GM12878 (cell line): Measurements from ENCODE around the gene DHRS1. TPM values are rescaled to one million over a fixed set of nuclear protein-coding genes. Genes with fewer than 3 reads are reported as not detected.

Experiments used
- ATAC-seq: fragments of 200-7000 bp; cut with Tn5 transposase; 3 replicates; pipeline ENCODE4 v1.9.1; 2020; ENCODE audit warnings: mild to moderate bottlenecking, moderate library complexity
- BruUV-seq: library from RNA; stranded (reverse); fragments of 400-500 nt; replicated peaks from 2 replicates; lab custom pipeline; 2021; lab: Mats Ljungman, UMichigan
- CTCF ChIA-PET: fragments of 300-600 bp; sonication (Branson Sonifier 250); formaldehyde crosslinking; extraction: SDS; loops from one replicate; lab custom pipeline; 2021; ENCODE audit warnings: inconsistent platforms; lab: Yijun Ruan, JAX
- POLR2A ChIA-PET: fragments of 350-600 bp; formaldehyde crosslinking; extraction: SDS; loops from one replicate; lab custom pipeline; 2021; ENCODE audit warnings: inconsistent platforms; lab: Charles Lee
- RAD21 ChIA-PET: fragments of 300-600 bp; sonication (Branson Sonifier 250); formaldehyde crosslinking; loops from one replicate; lab custom pipeline; 2023; ENCODE audit warnings: antibody characterized with exemption; ENCODE audit not compliant: unreplicated experiment; lab: Charles Lee
- SMC1A ChIA-PET: fragments of 300-600 bp; sonication (Branson Sonifier 250); formaldehyde crosslinking; loops from one replicate; lab custom pipeline; 2023; ENCODE audit not compliant: unreplicated experiment, uncharacterized antibody; lab: Charles Lee
- DNase-seq: peaks from one replicate; pipeline ENCODE4 v3.0.0-alpha.2; 2011; ENCODE audit warnings: low read depth, low spot score
- FAIRE-seq: peaks from 3 replicates; lab custom pipeline; 2011; peaks lifted over from hg19 to GRCh38; lab: Jason Lieb, UNC
- H2AFZ ChIP-seq: 2 replicates; pipeline ENCODE4 v1.6.0; 2011; ENCODE audit warnings: low read depth, low read length, control low read depth; ENCODE audit not compliant: control insufficient read depth
- H3K27ac ChIP-seq: 2 replicates; pipeline ENCODE4 v1.5.1; 2011; ENCODE audit warnings: control low read depth; ENCODE audit not compliant: control insufficient read depth, insufficient read depth
- H3K27me3 ChIP-seq, 2 experiments: replicated peaks in 1 of 2; 2 replicates each; pipeline versions ENCODE4 v1.6.0 to v1.6.1; 2011; ENCODE audit warnings: low read length in 1 of 2; ENCODE audit not compliant: control insufficient read depth in 2 of 2, insufficient read depth in 2 of 2
- H3K36me3 ChIP-seq, 2 experiments: 2 replicates each; pipeline ENCODE4 v1.5.1; 2011; ENCODE audit warnings: low read length in 1 of 2; ENCODE audit not compliant: control insufficient read depth in 2 of 2, insufficient read depth in 2 of 2
- H3K4me1 ChIP-seq: 2 replicates; pipeline ENCODE4 v1.6.1; 2011; ENCODE audit warnings: mild to moderate bottlenecking, low read length, moderate library complexity, mixed read lengths; ENCODE audit not compliant: control insufficient read depth, insufficient read depth
- H3K4me2 ChIP-seq: 2 replicates; pipeline ENCODE4 v1.6.0; 2011; ENCODE audit warnings: control low read depth; ENCODE audit not compliant: control insufficient read depth, insufficient read depth
- H3K4me3 ChIP-seq: fragments of 200-600 bp; sonication (generic); 2 replicates; pipeline ENCODE4 v1.5.1; 2016
- H3K79me2 ChIP-seq: 2 replicates; pipeline ENCODE4 v1.6.0; 2011; ENCODE audit warnings: low read length; ENCODE audit not compliant: control insufficient read depth, insufficient read depth
- H3K9ac ChIP-seq: 2 replicates; pipeline ENCODE4 v1.8.0; 2011; ENCODE audit warnings: low read length, control low read depth, mixed read lengths; ENCODE audit not compliant: control insufficient read depth, insufficient read depth
- H3K9me3 ChIP-seq: replicated peaks from 3 replicates; pipeline ENCODE4 v1.5.1; 2011; ENCODE audit warnings: mild to moderate bottlenecking, low read length; ENCODE audit not compliant: control insufficient read depth, insufficient read depth
- H4K20me1 ChIP-seq: 2 replicates; pipeline ENCODE4 v1.6.0; 2011; ENCODE audit not compliant: control insufficient read depth, insufficient read depth
- ASH2L ChIP-seq: fragments of 300-600, 200-600 bp; sonication (generic); IDR thresholded peaks from 2 replicates; pipeline ENCODE4 v1.6.1; 2017; ENCODE audit warnings: low read depth, mild to moderate bottlenecking, borderline replicate concordance
- ATF7 ChIP-seq: fragments of 450-650 bp; IDR thresholded peaks from 2 replicates; pipeline ENCODE4 v1.6.1; 2016; ENCODE audit warnings: low read depth, mild to moderate bottlenecking
- CBX5 ChIP-seq: sonication (generic); IDR thresholded peaks from 2 replicates; pipeline ENCODE4 v1.6.1; 2016; ENCODE audit warnings: low read depth, moderate library complexity, mild to moderate bottlenecking, inconsistent platforms
- GABPA ChIP-seq: IDR thresholded peaks from 2 replicates; pipeline ENCODE4 v1.6.1; 2014; ENCODE audit warnings: antibody characterized with exemption, low read depth, mild to moderate bottlenecking, inconsistent platforms
- MYB ChIP-seq: fragments of 150-350 bp; IDR thresholded peaks from 2 replicates; pipeline ENCODE4 v1.6.1; 2014; ENCODE audit warnings: mild to moderate bottlenecking, low read depth, low read length, borderline replicate concordance
- MYC ChIP-seq: IDR thresholded peaks from 2 replicates; pipeline ENCODE4 v1.6.1; 2011; ENCODE audit warnings: mild to moderate bottlenecking, low read length, moderate library complexity, inconsistent platforms; ENCODE audit not compliant: insufficient read depth, insufficient replicate concordance, insufficient read length, severe bottlenecking
- PAX5 ChIP-seq: IDR thresholded peaks from 2 replicates; pipeline ENCODE4 v1.6.1; 2011; ENCODE audit warnings: low read depth, low read length, borderline replicate concordance
- POU2F2 ChIP-seq: IDR thresholded peaks from 3 replicates; pipeline ENCODE4 v1.6.1; 2011; ENCODE audit warnings: low read depth, mild to moderate bottlenecking, low read length, borderline replicate concordance
- ZBED1 ChIP-seq: IDR thresholded peaks from 2 replicates; pipeline ENCODE4 v1.6.1; 2016; ENCODE audit warnings: borderline replicate concordance
- ZNF207 ChIP-seq: fragments of 450-650 bp; IDR thresholded peaks from 2 replicates; pipeline ENCODE4 v1.6.1; 2014; ENCODE audit warnings: antibody characterized with exemption, mild to moderate bottlenecking, borderline replicate concordance
- WGBS: methylation state at CpG from one replicate; pipeline ENCODE4 v1.1.6; 2016; ENCODE audit warnings: low lambda C conversion rate; ENCODE audit not compliant: insufficient replicate concordance, insufficient coverage; ENCODE audit errors: missing lambda C conversion rate; 5-methylcytosine and 5-hydroxymethylcytosine counted together
- in situ Hi-C: fragments of 300-500 bp; cut with MboI; formaldehyde crosslinking; loops from 9 replicates; pipeline ENCODE4 v1.14.3; 2018; ENCODE audit warnings: mixed read lengths
- intact Hi-C: fragments of 100-400 bp; cut with micrococcal nuclease; formaldehyde crosslinking; loops from one replicate; pipeline ENCODE4 v1.14.2; 2022; ENCODE audit not compliant: unreplicated experiment
- polyA plus RNA-seq, 11 experiments: library from polyadenylated mRNA; depleted of rRNA in 4 of 11; unstranded in 6 of 11; stranded (reverse) in 5 of 11; fragments of >200 nt; fragmentation: Nextera tagmentation in 4 of 11; fragmentation: Illumina TruSeq in 1 of 11; extraction: Ambion mirVana in 4 of 11; extraction: Trizol in 1 of 11; gene quantifications; 1 replicate in 1 of 11; 2 replicates in 10 of 11; pipeline versions ENCODE4 v1.2.1 to v1.2.3, GENCODE V29; 2011 to 2016; ENCODE audit warnings: inconsistent platforms in 2 of 11, missing spikeins in 2 of 11, low read depth in 1 of 11
- total RNA-seq, 4 experiments: library from RNA; depleted of rRNA in 3 of 4; stranded (reverse); fragments of >200 nt in 3 of 4; fragmentation: Illumina TruSeq in 1 of 4; extraction: Trizol in 1 of 4; gene quantifications; 2 replicates each; pipeline versions ENCODE4 v1.2.1 to v1.2.3, GENCODE V29; 2013 to 2021
- TF ChIP-seq, protein P1 (sequence below): fragments of 450-650 bp; IDR thresholded peaks from 2 replicates; pipeline ENCODE4 v1.6.1; 2017; ENCODE audit warnings: antibody characterized with exemption, mild to moderate bottlenecking, moderate library complexity

DHRS1 gene
- total and polyA plus RNA-seq, 10 of the 15 experiments (the other 5 are each of a cell fraction or from before 2014, with no cell fraction given): 12.1 to 45.0 (median 25.7) TPM

DNA sequence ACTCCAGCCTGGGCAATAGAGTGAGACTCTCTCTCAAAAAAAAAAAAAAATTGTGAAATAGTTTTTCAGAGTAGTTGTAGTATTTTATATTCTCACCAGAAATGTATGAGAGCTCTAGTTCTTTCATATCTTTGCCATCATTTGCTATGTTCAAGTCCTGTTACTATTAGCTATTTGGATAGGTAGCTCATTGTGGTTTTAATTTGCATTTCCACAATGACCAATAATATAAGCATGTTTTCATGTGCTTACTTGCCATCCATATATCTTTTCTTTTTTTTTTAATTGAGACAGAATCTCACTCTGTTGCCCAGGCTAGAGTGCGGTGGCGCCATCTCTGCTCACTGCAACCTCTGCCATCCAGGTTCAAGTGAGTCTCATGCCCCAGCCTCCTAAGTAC lies 48.6 kb upstream of the DHRS1 start:
- H2AFZ ChIP-seq: no peak overlapping the region
- no peak overlapping the region for H3K4me2 ChIP-seq
- no peaks in the 10 kb centered on the region for H3K4me1 ChIP-seq
- H3K9me3 ChIP-seq: no peaks in the 10 kb centered on the region
- H3K9ac ChIP-seq: no peak overlapping the region
- no peaks in the 10 kb centered on the region for H4K20me1 ChIP-seq
- no peak overlapping the region for H3K4me3 ChIP-seq
- H3K79me2 ChIP-seq: no peaks in the 10 kb centered on the region
- RAD21 ChIA-PET: interaction anchor here (2.0 to 2.2 kb wide), 2 partner anchors 14 to 83 kb away, joined by 7 read pairs; partner anchors contain the start of gene ADCY4
- intact Hi-C loops: no loop called here
- no peak for TF ChIP-seq CBX5
- no peak for TF ChIP-seq PAX5
- TF ChIP-seq ZBED1: no peak
- TF ChIP-seq GABPA: no peak
- TF ChIP-seq MYB: no peak
- TF ChIP-seq ASH2L: no peak
- TF ChIP-seq, protein P1, sequence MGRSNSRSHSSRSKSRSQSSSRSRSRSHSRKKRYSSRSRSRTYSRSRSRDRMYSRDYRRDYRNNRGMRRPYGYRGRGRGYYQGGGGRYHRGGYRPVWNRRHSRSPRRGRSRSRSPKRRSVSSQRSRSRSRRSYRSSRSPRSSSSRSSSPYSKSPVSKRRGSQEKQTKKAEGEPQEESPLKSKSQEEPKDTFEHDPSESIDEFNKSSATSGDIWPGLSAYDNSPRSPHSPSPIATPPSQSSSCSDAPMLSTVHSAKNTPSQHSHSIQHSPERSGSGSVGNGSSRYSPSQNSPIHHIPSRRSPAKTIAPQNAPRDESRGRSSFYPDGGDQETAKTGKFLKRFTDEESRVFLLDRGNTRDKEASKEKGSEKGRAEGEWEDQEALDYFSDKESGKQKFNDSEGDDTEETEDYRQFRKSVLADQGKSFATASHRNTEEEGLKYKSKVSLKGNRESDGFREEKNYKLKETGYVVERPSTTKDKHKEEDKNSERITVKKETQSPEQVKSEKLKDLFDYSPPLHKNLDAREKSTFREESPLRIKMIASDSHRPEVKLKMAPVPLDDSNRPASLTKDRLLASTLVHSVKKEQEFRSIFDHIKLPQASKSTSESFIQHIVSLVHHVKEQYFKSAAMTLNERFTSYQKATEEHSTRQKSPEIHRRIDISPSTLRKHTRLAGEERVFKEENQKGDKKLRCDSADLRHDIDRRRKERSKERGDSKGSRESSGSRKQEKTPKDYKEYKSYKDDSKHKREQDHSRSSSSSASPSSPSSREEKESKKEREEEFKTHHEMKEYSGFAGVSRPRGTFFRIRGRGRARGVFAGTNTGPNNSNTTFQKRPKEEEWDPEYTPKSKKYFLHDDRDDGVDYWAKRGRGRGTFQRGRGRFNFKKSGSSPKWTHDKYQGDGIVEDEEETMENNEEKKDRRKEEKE: no peak
- no peak for TF ChIP-seq MYC
- no peak for TF ChIP-seq ZNF207
- no peak for TF ChIP-seq ATF7
- TF ChIP-seq POU2F2: no peak
- FAIRE-seq: no peak
- in situ Hi-C loops: no loop called here
- CTCF ChIA-PET: interaction anchor here (0.6 to 4.5 kb wide), 7 partner anchors 15 to 790 kb away, joined by 3 to 39 read pairs (median 4); no protein-coding TSS in a partner anchor
- no TSS peak for BruUV-seq
- H3K27me3 ChIP-seq: peaks cover 1 to 4% of the 10 kb centered on the region in 2 experiments; a peak in 3 of 4 replicates
- POLR2A ChIA-PET: interaction anchor here (0.7 kb wide), 2 partner anchors 279 to 545 kb away, joined by 3 to 4 read pairs; no protein-coding TSS in a partner anchor
- H3K27ac ChIP-seq: no peak overlapping the region
- no peaks in the 10 kb centered on the region for H3K36me3 ChIP-seq
- no peak for DNase-seq
- SMC1A ChIA-PET: interaction anchor here (0.7 to 1.9 kb wide), 3 partner anchors 10 to 84 kb away, joined by 3 to 8 read pairs (median 5); no protein-coding TSS in a partner anchor
- ATAC-seq: no peak
- WGBS: 97% methylated on average over 2 of the region's 2 CpGs
